Astrocyte (in vitro differentiated cells and primary cell): ENCODE measurements around the gene NIPBL.

Source experiments
- EZH2 ChIP-seq: IDR thresholded peaks from 2 replicates; pipeline ENCODE4 v1.6.1; 2012; ENCODE audit warnings: mild to moderate bottlenecking, low read length, inconsistent platforms; ENCODE audit not compliant: insufficient read depth
- TF ChIP-seq, protein P1 (sequence below): IDR thresholded peaks from 2 replicates; pipeline ENCODE4 v1.5.1; 2011; ENCODE audit warnings: low read depth, mild to moderate bottlenecking, inconsistent platforms, low read length, moderate library complexity; ENCODE audit not compliant: insufficient read depth

DNA sequence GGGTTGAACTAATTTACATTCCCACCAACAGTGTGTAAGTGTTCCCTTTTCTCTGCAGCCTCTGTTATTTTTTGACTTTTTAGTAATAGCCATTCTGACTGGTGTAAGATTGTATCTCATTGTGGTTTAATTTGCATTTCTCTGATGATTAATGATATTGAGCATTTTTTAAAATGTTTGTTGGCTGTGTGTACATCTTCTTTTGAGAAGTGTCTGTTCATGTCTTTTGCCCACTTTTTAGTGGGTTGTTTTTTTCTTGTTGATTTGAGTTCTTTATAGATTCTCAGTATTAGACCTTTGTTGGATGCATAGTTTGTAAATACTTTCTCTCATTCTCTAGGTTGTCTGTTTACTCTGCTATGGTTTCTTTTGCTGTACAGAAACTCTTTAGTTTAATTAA lies 101.6 kb downstream of the NIPBL start:
- TF ChIP-seq, protein P1, sequence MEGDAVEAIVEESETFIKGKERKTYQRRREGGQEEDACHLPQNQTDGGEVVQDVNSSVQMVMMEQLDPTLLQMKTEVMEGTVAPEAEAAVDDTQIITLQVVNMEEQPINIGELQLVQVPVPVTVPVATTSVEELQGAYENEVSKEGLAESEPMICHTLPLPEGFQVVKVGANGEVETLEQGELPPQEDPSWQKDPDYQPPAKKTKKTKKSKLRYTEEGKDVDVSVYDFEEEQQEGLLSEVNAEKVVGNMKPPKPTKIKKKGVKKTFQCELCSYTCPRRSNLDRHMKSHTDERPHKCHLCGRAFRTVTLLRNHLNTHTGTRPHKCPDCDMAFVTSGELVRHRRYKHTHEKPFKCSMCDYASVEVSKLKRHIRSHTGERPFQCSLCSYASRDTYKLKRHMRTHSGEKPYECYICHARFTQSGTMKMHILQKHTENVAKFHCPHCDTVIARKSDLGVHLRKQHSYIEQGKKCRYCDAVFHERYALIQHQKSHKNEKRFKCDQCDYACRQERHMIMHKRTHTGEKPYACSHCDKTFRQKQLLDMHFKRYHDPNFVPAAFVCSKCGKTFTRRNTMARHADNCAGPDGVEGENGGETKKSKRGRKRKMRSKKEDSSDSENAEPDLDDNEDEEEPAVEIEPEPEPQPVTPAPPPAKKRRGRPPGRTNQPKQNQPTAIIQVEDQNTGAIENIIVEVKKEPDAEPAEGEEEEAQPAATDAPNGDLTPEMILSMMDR = no peak
- TF ChIP-seq EZH2 = no peak
